Calu3 (cell line): ENCODE results near the gene CLSTN3. TPM values are rescaled to one million over a fixed set of nuclear protein-coding genes. Genes with fewer than 3 reads are reported as not detected.

Experiments
- BruUV-seq: library from RNA; stranded (reverse); fragments of 400-500 nt; replicated peaks from 2 replicates; lab custom pipeline; 2021; lab: Mats Ljungman, UMichigan
- CTCF ChIA-PET: fragments of 300-600 bp; sonication (Branson Sonifier 250); formaldehyde crosslinking; loops from one replicate; lab custom pipeline; 2022; ENCODE audit warnings: antibody characterized with exemption; lab: Charles Lee
- DNase-seq: peaks from one replicate; pipeline ENCODE4 v3.0.0; 2022
- H3K27ac Mint-ChIP-seq: one replicate; pipeline ENCODE4 v1.8.0; 2022; ENCODE audit warnings: mixed read lengths; ENCODE audit not compliant: unreplicated experiment
- H3K27me3 Mint-ChIP-seq: one replicate; pipeline ENCODE4 v1.8.0; 2022; ENCODE audit warnings: mixed read lengths; ENCODE audit not compliant: unreplicated experiment
- H3K36me3 Mint-ChIP-seq: one replicate; pipeline ENCODE4 v1.8.0; 2022; ENCODE audit warnings: mild to moderate bottlenecking, moderate library complexity, mixed read lengths; ENCODE audit not compliant: insufficient read depth, unreplicated experiment
- H3K4me1 Mint-ChIP-seq: one replicate; pipeline ENCODE4 v1.8.0; 2022; ENCODE audit warnings: mild to moderate bottlenecking, low read depth, mixed read lengths; ENCODE audit not compliant: unreplicated experiment
- H3K4me3 Mint-ChIP-seq: one replicate; pipeline ENCODE4 v1.8.0; 2022; ENCODE audit warnings: mild to moderate bottlenecking, low read depth, moderate library complexity, mixed read lengths; ENCODE audit not compliant: unreplicated experiment
- H3K9me3 Mint-ChIP-seq: one replicate; pipeline ENCODE4 v1.8.0; 2022; ENCODE audit warnings: low read depth, mixed read lengths; ENCODE audit not compliant: unreplicated experiment
- intact Hi-C: fragments of 100-400 bp; cut with micrococcal nuclease; formaldehyde crosslinking; loops from one replicate; pipeline ENCODE4 v1.10.0; 2022; ENCODE audit not compliant: unreplicated experiment
- total RNA-seq: library from RNA; stranded (reverse); gene quantifications from 2 replicates; pipeline ENCODE4 v1.2.3, GENCODE V29; 2022
- TF ChIP-seq, protein P1 (sequence below): fragments of 200-600 bp; IDR thresholded peaks from one replicate; pipeline ENCODE4 v1.8.0; 2022; ENCODE audit warnings: antibody characterized with exemption; ENCODE audit not compliant: unreplicated experiment

CLSTN3 gene
- total RNA-seq, 1 experiment from 2014 or later: 37.5 TPM

DNA sequence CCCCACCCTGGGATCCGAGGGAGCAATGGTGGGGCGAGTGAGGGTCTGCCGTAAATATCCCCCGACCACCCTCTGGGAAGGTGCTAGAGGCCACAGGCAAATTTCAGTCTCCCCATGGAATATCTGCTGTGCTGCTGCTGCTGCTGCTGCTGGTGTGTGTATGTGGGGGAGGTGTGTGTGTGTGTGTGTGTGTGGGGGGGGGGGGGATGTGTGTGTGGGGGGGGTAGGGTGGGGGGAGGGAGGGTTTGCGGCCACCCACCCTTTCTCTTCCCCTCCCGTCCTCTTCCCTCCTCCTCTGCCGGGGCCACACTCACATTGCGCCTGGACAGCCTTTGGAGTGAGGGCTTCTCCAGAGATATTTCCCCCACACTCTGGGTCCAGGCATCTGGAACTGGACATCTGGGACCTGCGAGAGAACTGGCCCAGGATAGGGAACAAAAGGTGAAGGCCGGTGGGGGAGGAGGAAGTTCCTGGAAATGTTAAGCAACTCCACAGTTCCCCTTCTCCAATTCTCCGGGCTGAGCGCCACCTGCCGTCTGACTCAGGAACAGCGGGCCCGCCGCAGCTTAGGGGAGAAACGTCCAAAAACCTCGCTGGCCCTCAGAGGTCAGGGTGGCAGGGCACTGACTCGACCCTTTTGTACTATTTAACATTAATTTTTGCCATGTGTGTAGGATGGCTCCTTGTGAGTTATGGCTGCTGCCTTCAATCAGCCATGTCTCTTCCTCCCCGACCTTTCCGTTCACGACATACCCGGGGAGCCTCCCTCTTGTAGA lies 21.2 kb upstream of the CLSTN3 start, which contains the start of gene C1RL:
Gene C1RL, minus strand, starts transcription at position 419 of the 776 bp plus-strand sequence. Its CDS starts 34 bp downstream, at position 385.
- H3K36me3 Mint-ChIP-seq: peaks cover 31% of the 10 kb centered on the region
- H3K27me3 Mint-ChIP-seq: no peaks in the 10 kb centered on the region
- CTCF ChIA-PET: interaction anchor here (0.9 to 3.3 kb wide), 6 partner anchors 13 to 164 kb away, joined by 3 to 26 read pairs (median 5); partner anchors contain the start of genes C12orf57, C1S, CLSTN3 and RNU7-1
- peak within 1 kb of the TSS; percentile 59 for H3K27ac Mint-ChIP-seq
- TF ChIP-seq, protein P1, sequence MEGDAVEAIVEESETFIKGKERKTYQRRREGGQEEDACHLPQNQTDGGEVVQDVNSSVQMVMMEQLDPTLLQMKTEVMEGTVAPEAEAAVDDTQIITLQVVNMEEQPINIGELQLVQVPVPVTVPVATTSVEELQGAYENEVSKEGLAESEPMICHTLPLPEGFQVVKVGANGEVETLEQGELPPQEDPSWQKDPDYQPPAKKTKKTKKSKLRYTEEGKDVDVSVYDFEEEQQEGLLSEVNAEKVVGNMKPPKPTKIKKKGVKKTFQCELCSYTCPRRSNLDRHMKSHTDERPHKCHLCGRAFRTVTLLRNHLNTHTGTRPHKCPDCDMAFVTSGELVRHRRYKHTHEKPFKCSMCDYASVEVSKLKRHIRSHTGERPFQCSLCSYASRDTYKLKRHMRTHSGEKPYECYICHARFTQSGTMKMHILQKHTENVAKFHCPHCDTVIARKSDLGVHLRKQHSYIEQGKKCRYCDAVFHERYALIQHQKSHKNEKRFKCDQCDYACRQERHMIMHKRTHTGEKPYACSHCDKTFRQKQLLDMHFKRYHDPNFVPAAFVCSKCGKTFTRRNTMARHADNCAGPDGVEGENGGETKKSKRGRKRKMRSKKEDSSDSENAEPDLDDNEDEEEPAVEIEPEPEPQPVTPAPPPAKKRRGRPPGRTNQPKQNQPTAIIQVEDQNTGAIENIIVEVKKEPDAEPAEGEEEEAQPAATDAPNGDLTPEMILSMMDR: peak; percentile 89
- peak; percentile 92 for DNase-seq
- H3K9me3 Mint-ChIP-seq: peaks cover 8% of the 10 kb centered on the region
- peaks cover 17% of the 10 kb centered on the region for H3K4me1 Mint-ChIP-seq
- intact Hi-C loops: loop anchor here (1.0 kb wide), 1 partner anchor 49 kb away; the partner anchor contains the start of gene C1S
- BruUV-seq: TSS peak; percentile 34
- H3K4me3 Mint-ChIP-seq: peak within 1 kb of the TSS; percentile 94

DNA sequence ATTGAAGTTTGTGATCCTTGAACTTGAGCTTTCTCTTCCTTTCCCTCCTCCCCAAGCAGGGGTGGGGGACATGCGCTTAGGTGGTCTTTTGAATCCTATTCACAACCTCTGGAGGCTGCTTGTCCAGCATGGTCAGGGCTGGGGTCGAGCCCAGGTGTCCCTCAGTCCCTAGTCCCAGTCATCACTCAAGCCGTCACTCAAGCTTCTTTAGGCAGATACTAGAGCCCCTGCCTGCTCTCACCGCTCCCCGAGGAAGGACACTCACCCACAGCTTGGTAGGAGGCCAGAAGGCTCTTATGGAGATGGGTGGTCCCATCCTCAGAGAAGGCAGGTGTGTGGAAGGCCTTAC lies 20.6 kb upstream of the CLSTN3 start:
- CTCF ChIA-PET: interaction anchor here (2.2 to 3.3 kb wide), 2 partner anchors 49 to 164 kb away, joined by 10 to 26 read pairs; partner anchors contain the start of genes C12orf57, C1S and RNU7-1
- Mint-ChIP-seq H3K4me3 (peak overlapping the region; percentile 94), H3K4me1 (peaks cover 17% of the 10 kb centered on the region), H3K27me3 (no peaks in the 10 kb centered on the region), H3K9me3 (peaks cover 8% of the 10 kb centered on the region), H3K27ac (peak overlapping the region; percentile 59), H3K36me3 (peaks cover 36% of the 10 kb centered on the region)
- intact Hi-C loops: loop anchor here (1.0 kb wide), 1 partner anchor 49 kb away; the partner anchor contains the start of gene C1S
- no TSS peak for BruUV-seq
- no peak for DNase-seq
- TF ChIP-seq, protein P1: no peak

DNA sequence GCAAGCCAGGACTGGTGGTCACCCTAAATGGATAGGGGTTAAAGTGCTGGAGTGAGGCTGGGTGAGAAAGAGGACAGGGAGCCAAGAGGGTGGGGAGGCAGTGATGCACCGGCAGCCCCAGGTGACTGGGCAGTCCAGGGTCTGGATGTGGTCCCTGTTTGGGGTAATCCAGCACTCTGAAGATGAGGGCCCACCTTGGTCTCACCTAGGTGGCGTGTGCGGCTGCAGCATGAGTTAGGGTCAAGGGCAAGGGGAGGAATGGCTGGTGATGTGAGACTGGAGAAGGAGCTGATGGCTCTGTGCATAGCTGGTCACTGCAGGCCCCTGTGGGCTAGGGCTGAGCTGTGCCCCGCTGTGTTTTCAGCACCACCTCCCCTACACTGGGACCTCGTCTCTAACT lies 19.5 kb upstream of the CLSTN3 start:
- peaks cover 6% of the 10 kb centered on the region for H3K9me3 Mint-ChIP-seq
- TF ChIP-seq, protein P1: no peak
- H3K36me3 Mint-ChIP-seq: peaks cover 45% of the 10 kb centered on the region
- H3K4me1 Mint-ChIP-seq: peaks cover 17% of the 10 kb centered on the region
- BruUV-seq: no TSS peak
- no peaks in the 10 kb centered on the region for H3K27me3 Mint-ChIP-seq
- no peak overlapping the region for H3K27ac Mint-ChIP-seq
- H3K4me3 Mint-ChIP-seq: no peak overlapping the region
- no peak for DNase-seq
- intact Hi-C loops: loop anchor here (5.0 kb wide), 1 partner anchor 163 kb away; no protein-coding TSS in a partner anchor
- CTCF ChIA-PET: interaction anchor here (0.7 kb wide), 1 partner anchor 50 kb away, joined by 3 read pairs; the partner anchor contains the start of gene C1S

DNA sequence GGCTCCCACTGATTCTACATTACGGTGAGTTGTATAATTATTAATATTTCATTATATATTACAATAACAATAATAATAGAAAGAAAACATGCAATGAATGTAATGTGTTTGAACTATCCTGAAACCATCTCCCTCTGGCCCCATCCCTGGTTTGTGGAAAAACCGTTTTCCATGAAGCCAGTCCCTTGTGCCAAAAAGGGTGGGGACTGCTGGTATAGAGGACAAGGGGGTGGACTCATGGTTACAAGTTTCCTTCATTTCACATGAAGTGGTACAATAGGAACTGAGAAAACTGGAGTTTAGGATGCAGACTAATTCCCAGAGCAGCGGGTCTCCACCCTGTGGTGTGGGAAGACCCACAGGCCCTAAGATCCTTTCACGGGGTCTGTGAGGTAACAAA lies 18.1 kb upstream of the CLSTN3 start:
- no peaks in the 10 kb centered on the region for H3K27me3 Mint-ChIP-seq
- DNase-seq: no peak
- CTCF ChIA-PET: no interaction called here
- intact Hi-C loops: loop anchor here (5.0 kb wide), 1 partner anchor 165 kb away; no protein-coding TSS in a partner anchor
- H3K4me1 Mint-ChIP-seq: peaks cover 17% of the 10 kb centered on the region
- H3K4me3 Mint-ChIP-seq: no peak overlapping the region
- no peaks in the 10 kb centered on the region for H3K9me3 Mint-ChIP-seq
- H3K36me3 Mint-ChIP-seq: peaks cover 41% of the 10 kb centered on the region
- no TSS peak for BruUV-seq
- H3K27ac Mint-ChIP-seq: no peak overlapping the region
- TF ChIP-seq, protein P1: no peak
